GM08714 (cell line): ENCODE results near the gene PNP.
A peak's percentile ranks its signal among the peaks of the same experiment; 100 is the strongest.

Source experiments
- H3K4me3 ChIP-seq: fragments of 200-500 bp; sonication (Bioruptor generic); 2 replicates; pipeline ENCODE4 v1.5.1; 2014; ENCODE audit warnings: mild to moderate bottlenecking, low read length, inconsistent platforms
- ZNF274 ChIP-seq: IDR thresholded peaks from 2 replicates; pipeline ENCODE4 v1.6.1; 2012; ENCODE audit warnings: mild to moderate bottlenecking, low read depth, low read length

Gene PNP

DNA sequence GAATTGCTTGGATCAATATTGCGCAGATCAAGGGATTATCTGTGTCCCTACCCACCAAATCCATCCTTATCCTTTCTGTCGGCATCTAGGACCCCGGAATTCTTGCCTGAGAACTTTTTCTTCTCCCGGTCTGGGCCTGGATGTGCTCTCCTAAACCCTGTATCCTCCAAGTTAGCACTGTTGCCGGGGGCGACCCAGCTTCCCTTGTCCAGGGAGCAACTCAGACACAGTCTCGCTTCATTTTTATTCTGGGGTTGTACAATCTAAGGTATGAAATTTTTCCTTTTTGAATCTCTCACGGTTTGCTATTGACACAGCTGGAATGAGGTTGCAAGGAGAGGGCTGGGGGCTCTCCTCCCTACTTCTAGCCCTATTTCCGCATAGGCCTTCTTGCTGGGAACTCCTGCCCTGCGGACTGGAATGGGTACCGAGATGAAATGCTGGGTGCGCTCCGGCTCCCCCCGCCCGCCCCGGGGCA, 403 bp upstream of the PNP start:
- H3K4me3 ChIP-seq = peak overlapping the region; percentile 79; the same call in 1 of the 2 replicates

DNA sequence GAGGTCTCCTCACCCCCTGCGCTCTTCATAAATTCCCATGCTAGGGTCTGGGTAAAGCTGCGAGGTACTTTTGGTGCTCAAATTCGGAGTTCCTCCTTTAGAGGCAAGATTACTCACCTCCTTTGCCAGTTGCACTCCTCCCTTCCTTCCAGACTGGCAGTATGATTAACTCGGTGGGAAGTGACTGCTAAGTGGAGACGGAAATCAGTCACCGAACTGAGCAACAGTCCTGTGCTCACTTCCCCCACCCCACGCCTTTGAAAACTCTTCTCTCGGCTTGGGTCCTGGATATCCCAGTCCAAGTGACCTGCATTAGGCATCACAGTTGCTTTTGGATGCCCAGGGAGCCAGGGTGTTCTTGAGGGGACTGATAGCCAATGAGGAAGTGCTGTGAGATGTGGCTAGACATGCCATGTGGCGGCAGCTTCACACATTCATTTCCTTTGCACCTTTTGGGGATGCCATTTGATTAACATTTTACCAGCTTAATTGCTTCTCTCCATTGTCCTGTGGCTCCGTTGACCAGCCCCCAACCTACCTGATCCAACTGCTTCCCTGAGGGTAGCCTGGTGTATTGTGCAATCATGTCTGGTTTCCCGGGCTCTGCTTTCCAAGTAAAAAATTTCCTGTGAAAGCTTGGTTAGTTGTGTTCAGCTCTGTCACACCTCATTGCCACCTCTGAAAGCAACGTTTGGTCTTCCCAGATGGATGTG, 840 bp downstream of the PNP start:
- H3K4me3 ChIP-seq = peak overlapping the region; percentile 79
- no peak for TF ChIP-seq ZNF274

More for the DNA sequence above, 403 bp upstream of the PNP start:
- no peak for TF ChIP-seq ZNF274

DNA sequence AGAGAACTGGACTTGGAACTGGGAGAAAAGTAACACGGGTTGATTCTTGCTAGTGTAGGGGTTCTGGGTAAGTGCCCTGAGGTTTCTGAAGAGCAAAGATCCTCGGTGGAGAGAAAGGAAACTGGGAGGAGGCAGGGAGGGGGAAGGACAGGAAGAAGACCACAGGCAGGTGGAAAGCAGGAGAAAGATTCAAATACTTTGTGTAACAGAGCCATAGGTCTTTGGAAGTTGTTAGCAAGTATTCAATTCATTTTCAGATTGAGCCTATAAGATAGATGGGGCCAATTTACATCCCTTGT, 1.3 kb downstream of the PNP start:
- H3K4me3 ChIP-seq = peak overlapping the region; percentile 79

DNA sequence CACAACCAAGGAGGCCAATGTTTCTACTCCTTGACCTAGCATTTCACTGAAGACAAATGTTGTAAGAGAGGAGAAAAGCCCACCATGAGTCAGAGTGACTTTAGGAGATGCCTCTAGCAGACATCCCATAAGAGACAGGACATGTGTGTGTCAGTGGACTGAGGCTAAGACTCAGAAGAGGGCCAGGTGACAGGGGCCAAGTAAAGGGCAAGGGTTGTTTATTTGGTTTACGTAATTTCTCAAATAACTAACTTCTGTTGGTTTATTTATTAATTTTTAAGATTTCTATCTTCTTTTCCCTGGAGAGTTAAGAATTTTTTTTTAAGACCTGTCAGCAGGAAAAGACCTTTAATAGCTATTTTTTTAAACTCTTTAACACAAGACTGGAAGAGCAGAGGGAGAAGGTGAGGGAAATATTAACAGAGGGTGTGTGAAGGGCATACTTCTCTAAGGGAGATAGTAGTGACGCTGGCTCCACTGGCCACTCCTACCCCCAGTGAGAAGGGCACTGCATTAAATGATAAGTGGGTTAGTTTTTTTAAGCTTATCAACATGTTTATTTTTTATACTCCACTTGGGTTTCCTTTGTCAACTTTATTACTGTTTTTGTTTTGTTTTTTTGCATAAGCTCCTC, 3.4 kb downstream of the PNP start:
- H3K4me3 ChIP-seq = no peak overlapping the region
- no peak for TF ChIP-seq ZNF274

More for the DNA sequence above, 1.3 kb downstream of the PNP start:
- TF ChIP-seq ZNF274 = no peak

DNA sequence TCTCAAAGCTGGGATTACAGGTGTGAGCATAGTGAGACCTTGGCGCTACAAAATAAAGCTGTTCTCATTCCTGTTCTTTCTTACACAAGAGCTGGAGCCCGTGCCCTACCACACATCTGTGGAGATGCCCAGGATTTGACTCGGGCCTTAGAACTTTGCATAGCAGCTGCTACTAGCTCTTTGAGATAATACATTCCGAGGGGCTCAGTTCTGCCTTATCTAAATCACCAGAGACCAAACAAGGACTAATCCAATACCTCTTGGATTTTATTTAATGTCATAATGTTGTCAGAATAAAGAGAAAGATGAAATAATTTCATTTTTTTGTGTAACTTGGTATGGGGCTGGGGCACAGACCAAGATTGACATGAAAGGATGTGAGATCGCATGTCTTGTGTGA, 7.6 kb downstream of the PNP start:
- H3K4me3 ChIP-seq = no peak overlapping the region
- TF ChIP-seq ZNF274 = no peak

DNA sequence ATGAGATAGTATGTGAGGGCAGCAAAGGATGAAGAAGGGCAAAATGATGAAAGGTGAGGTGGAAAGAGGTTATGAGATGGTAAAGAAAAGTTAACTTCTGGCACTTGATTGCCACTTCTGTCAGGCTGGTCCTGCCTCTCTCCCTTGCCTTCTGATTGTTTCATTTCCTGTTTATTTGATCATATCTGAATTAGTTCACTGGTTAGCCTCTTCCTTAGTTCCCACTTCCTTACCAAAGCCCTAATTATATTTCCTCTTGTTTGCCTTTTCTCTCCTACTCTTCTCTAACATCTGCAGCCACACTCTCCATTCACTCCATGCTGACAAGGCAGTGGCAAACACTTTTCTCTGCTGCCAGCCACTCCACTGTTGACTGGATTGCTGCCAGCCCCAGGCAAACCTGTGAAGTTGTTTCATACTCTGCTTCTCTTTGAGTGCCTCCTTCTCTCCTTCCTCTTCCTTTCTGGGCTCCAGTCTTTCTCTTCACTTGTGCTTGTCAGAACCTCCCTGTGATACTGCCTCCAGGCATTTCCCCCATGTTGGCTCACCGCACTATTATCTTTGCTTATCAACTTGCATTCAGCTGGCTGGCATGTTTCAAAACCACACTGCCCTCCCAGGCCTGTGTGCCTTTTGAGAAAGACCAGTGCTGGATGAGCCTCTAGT, 8.1 kb downstream of the PNP start:
- TF ChIP-seq ZNF274 = no peak
- H3K4me3 ChIP-seq = no peak overlapping the region

DNA sequence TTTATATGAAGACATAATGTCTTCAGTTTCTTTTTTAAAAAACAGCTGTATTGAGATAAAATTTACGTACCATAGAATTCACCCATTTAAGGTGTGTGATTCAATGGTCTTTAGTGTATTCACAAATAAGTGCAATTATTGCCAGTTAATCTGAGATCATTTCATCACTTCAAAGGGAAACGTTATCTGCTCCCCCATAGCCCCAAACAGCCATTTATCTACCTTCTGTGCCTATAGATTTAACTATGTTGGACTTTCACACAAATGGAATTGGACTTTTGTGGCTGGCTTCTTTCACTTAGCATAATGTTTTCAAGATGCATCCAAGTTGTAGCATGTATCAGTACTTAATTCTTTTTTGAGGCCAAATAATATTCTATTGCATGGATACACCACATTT, 9.7 kb downstream of the PNP start:
- no peak for TF ChIP-seq ZNF274
- H3K4me3 ChIP-seq = no peak overlapping the region

DNA sequence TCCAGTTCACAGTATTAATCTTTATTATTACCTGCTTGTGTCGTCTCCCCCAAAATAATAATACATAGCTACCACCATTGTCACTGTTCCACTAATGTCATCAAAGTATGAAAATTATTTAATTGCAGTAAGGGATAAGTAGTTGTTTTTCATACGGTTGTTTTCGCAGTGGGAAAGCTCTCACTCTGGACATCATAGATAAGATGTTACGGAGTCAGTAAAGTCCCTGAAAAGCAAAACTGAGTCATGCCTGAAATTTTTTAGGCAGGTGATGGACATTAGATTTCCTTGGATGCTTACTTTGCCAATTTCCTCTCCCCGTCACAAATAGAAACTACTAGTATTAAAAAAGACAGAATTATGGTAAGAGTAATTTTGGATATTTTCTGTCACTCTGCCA, 13.2 kb downstream of the PNP start:
- no peak for TF ChIP-seq ZNF274
- no peak overlapping the region for H3K4me3 ChIP-seq

DNA sequence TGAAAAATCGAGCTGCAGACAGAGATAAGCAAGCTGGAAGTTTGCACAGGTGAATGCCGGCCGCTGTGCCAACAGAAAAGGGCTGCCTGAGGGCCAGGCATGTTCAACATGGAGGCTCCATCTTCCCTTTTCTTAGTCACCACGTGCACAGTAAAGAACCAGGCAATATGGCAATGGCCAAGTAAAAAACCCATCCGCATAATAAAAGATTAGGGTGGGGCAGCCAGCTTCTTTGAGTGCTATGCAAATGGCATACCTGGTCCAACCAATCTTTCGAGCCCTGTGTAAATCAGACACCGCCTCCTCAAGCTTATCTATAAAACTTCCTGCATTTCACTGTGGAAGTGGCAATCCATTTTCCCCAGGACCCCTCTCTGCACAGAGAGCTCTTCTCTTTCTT, 16.7 kb downstream of the PNP start:
- no peak for TF ChIP-seq ZNF274
- no peak overlapping the region for H3K4me3 ChIP-seq

DNA sequence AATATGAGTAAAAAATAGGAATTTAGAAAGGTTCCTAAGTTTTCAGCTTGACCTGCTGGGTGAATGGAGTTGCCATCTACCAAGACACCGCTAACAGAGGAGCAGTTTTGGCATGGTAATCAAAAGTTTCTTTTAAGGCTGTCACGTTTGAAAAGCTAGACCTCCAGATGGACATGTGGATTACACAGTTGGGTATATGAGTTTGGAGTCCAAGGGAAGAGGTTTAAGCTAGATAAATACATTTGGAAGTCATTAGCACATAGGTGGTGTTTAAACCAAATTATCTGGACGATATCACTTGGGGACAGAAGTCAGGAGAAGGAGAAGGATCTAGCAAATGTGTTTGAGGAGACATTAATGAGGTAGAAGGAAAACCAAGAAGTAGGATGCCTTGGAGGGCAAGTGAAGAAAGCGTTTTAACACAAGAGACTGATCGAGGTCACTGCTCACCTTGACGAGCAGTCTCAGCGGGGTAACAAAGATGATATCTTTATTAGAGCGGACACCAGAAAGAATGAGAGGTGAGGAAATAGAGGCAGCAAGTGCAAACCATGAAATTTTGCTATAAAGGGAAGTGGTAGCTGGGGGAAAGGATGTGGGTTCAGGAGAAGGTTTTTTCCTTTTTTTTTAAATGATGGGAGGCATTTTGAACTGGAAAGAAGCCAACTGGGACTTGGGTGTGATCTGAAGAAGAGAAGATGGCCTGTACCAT, 17.6 kb downstream of the PNP start:
- no peak for TF ChIP-seq ZNF274
- H3K4me3 ChIP-seq = no peak overlapping the region

DNA sequence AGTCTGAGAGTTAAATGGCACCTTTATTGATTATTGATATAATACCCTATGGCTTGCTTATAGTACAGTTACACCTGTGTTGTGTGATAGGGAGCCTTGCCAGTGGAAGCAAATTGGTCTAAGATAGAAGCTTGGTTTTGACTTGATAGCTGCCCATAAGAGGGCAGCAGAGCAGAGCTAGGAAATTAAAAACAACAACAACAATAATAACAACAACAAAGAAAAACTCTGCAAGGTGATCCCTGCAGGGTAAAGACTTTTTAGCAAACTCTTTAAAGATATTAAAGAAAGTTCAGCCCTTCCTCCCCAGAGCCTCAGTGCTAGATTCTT, 18.2 kb downstream of the PNP start:
- no peak overlapping the region for H3K4me3 ChIP-seq
- TF ChIP-seq ZNF274 = no peak

DNA sequence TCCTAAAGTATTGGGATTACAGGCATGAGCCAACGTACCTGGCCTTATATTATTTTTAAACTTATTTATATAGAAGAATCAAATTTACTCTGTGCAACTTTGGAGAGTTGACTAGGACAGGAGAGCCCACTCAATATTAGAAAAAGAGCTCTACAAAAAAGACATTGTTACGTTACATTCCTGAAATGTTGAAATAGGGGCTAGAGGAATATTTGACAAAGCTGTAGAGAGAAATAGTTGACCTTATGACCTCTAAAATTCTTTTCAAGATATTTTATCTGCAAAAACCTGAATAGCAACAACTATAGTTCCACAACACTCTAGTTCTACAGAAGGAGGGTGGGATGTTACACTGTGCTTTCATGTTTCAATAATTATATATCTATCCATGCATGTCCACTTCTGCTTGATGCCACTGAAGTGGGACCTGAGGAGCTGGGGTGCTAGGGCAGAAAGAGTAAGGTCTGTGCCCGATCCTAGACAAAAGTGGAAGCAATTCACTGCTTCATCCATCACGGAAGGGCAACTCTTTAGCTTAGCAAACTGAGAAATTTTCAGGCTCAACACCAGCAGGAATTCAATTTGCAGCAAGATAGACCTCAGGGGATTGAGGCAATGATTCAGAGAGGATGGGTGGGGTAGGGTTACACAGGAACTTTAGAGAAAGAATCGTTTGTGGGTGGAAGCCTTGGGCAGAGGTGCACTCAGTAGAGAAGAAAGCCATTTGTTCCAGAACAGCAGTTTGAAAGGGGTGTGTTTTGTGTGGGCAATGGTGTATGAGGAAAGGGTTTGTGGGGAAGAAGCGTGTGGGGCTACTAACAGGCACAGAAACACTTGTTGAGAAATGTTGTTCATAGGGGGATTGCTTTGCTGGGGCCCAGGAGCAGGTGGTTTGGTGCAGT, 20.1 kb downstream of the PNP start:
- no peak overlapping the region for H3K4me3 ChIP-seq
- no peak for TF ChIP-seq ZNF274

DNA sequence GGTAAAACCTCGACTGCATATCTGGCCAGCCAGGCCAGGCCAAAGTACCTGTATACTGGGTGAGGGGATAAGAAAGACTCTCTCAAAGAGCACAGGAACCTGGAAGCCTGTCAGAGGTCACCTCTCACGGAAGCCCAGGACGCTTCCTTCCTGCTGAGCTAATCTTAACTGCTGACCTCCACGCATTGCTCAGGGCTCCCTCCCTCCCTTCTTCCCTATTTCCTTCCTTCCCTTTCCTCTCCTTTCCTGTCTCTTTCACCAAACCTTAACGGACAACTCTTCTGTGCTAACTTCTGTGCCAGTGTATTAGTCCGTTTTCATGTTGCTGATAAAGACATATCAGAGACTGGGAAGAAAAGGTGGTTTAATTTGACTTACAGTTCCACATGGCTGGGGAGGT, 21.4 kb downstream of the PNP start:
- H3K4me3 ChIP-seq = no peak overlapping the region
- no peak for TF ChIP-seq ZNF274

DNA sequence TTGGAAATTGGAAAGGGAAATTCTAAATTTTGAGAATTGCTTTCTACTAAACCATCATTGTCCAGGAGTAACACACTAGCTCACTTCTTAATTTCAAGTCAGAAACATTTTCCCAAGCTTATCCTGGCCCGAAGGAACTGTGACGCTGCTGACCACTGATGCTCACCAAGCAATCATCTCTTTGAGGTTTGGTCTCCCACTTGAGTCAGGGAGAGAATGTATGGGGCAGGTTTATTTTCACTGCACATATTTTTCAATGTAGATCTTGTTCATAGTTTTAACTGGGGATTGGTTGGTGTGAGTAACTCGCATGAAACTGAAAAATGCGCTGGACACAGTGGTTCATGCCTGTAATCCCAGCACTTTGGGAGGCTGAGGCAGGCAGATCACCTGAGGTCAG, 23.3 kb downstream of the PNP start:
- TF ChIP-seq ZNF274 = no peak

More for the DNA sequence above, 23.3 kb downstream of the PNP start:
- no peak overlapping the region for H3K4me3 ChIP-seq
